AG04450 (cell line): ENCODE results near the gene CREG1. TPM values are rescaled to one million over a fixed set of nuclear protein-coding genes. Genes with fewer than 3 reads are reported as not detected.

Experiments used
- CTCF ChIA-PET: fragments of 300-600, 350-600 bp; formaldehyde crosslinking; extraction: SDS; loops from one replicate; lab custom pipeline; 2022; ENCODE audit warnings: antibody characterized with exemption, inconsistent platforms; lab: Charles Lee
- POLR2A ChIA-PET: fragments of 350-600 bp; formaldehyde crosslinking; extraction: SDS; loops from one replicate; lab custom pipeline; 2021; ENCODE audit warnings: antibody characterized with exemption, inconsistent platforms; lab: Yijun Ruan, JAX
- DNase-seq: peaks from one replicate; pipeline ENCODE4 v3.0.0-alpha.2; 2011; ENCODE audit warnings: low read depth, low spot score
- H3K27ac ChIP-seq: one replicate; pipeline ENCODE4 v1.5.1; 2012; ENCODE audit warnings: low read depth, low read length, control low read depth
- H3K27me3 ChIP-seq: one replicate; pipeline ENCODE4 v1.6.0; 2012; ENCODE audit warnings: low read length; ENCODE audit not compliant: control insufficient read depth, insufficient read depth
- H3K4me3 ChIP-seq: 2 replicates; pipeline ENCODE4 v1.5.1; 2011; ENCODE audit warnings: mild to moderate bottlenecking, low read depth, low read length, control low read depth
- H3K9me3 ChIP-seq: 2 replicates; pipeline ENCODE4 v1.5.1; 2012; ENCODE audit warnings: low read length; ENCODE audit not compliant: control insufficient read depth, insufficient read depth
- CTCF ChIP-seq: IDR thresholded peaks from 2 replicates; pipeline ENCODE4 v1.5.1; 2011; ENCODE audit warnings: low read depth, low read length, control low read depth, inconsistent platforms
- polyA plus RNA-seq: library from polyadenylated mRNA; depleted of rRNA; stranded (reverse); fragments of >200 nt; gene quantifications from 2 replicates; pipeline ENCODE4 v1.2.3, GENCODE V29; 2011

Gene CREG1
- polyA plus RNA-seq, 1 experiment = 31.2 TPM

- no peak for DNase-seq
- no peaks in the 10 kb centered on the region for H3K9me3 ChIP-seq
- H3K27me3 ChIP-seq = no peaks in the 10 kb centered on the region
- no peak overlapping the region for H3K27ac ChIP-seq
- CTCF ChIA-PET = interaction anchor here (0.7 to 1.5 kb wide), 3 partner anchors 9 to 634 kb away, joined by 3 to 7 read pairs (median 5); no protein-coding TSS in a partner anchor
- H3K4me3 ChIP-seq = no peak overlapping the region
- POLR2A ChIA-PET = no interaction called here
- TF ChIP-seq CTCF = no peak
Measured at GRCh38 chr1:167543199-167543990, 10.2 kb downstream of the CREG1 start.

GRCh38 chr1:167542109-167543032 lies 11.2 kb downstream of the CREG1 start:
- DNase-seq = no peak
- TF ChIP-seq CTCF = no peak
- Histone ChIP-seq H3K9me3 (no peaks in the 10 kb centered on the region), H3K27ac (no peak overlapping the region), H3K27me3 (no peaks in the 10 kb centered on the region), H3K4me3 (no peak overlapping the region)
- CTCF ChIA-PET = interaction anchor here (0.7 to 3.3 kb wide), 7 partner anchors 10 to 476 kb away, joined by 3 to 103 read pairs (median 8); partner anchors contain the start of genes CREG1 and POU2F1
- POLR2A ChIA-PET = no interaction called here

- POLR2A ChIA-PET = no interaction called here
- TF ChIP-seq CTCF = no peak
- no peak for DNase-seq
- Histone ChIP-seq H3K9me3 (no peaks in the 10 kb centered on the region), H3K27me3 (no peaks in the 10 kb centered on the region), H3K27ac (no peak overlapping the region), H3K4me3 (no peak overlapping the region)
- CTCF ChIA-PET = interaction anchor here (0.8 to 3.3 kb wide), 14 partner anchors 11 to 482 kb away, joined by 3 to 103 read pairs (median 10); partner anchors contain the start of genes CREG1 and POU2F1
Measured at GRCh38 chr1:167541610-167542009, 12.0 kb downstream of the CREG1 start.

- Histone ChIP-seq H3K27ac (no peak overlapping the region), H3K27me3 (no peaks in the 10 kb centered on the region), H3K4me3 (no peak overlapping the region), H3K9me3 (no peaks in the 10 kb centered on the region)
- no peak for TF ChIP-seq CTCF
- no peak for DNase-seq
- POLR2A ChIA-PET = no interaction called here
- CTCF ChIA-PET = interaction anchor here (0.5 to 3.3 kb wide), 47 partner anchors 10 to 653 kb away, joined by 3 to 103 read pairs (median 5); partner anchors contain the start of genes CREG1, POU2F1 and STYXL2
Measured at GRCh38 chr1:167541003-167541402, 12.6 kb downstream of the CREG1 start.
